CD14-positive monocyte (primary cell): ENCODE measurements around the gene TMEM203. TPM values are rescaled to one million over a fixed set of nuclear protein-coding genes. Genes with fewer than 3 reads are reported as not detected.
A peak's percentile ranks its signal among the peaks of the same experiment; 100 is the strongest.

Experiments used
- DNase-seq, 3 donors: peaks; one replicate each; pipeline ENCODE4 v3.0.0-alpha.2; 2011 to 2022
- H2AFZ ChIP-seq: 2 replicates; pipeline ENCODE4 v1.6.0; 2012; ENCODE audit warnings: mild to moderate bottlenecking, low read depth, low read length, inconsistent platforms; ENCODE audit not compliant: insufficient read depth, poor library complexity, severe bottlenecking
- H3K27ac ChIP-seq, 2 donors: 1 replicate in 1 of 2; 2 replicates in 1 of 2; pipeline ENCODE4 v1.5.1; 2012 to 2013; ENCODE audit warnings: low read length in 2 of 2, control low read depth in 1 of 2, inconsistent platforms in 1 of 2, low read depth in 1 of 2, mild to moderate bottlenecking in 1 of 2
- H3K27me3 ChIP-seq, 2 donors: one replicate each; pipeline versions ENCODE4 v1.6.0 to v1.6.1; 2011 to 2013; ENCODE audit warnings: low read length in 2 of 2; ENCODE audit not compliant: control insufficient read depth in 2 of 2, insufficient read depth in 2 of 2
- H3K36me3 ChIP-seq, 2 donors: replicated peaks in 1 of 2; 1 replicate in 1 of 2; 2 replicates in 1 of 2; pipeline versions ENCODE4 v1.5.1 to v1.6.1; 2012 to 2013; ENCODE audit warnings: low read length in 2 of 2, control low read depth in 1 of 2, inconsistent platforms in 1 of 2, mild to moderate bottlenecking in 1 of 2; ENCODE audit not compliant: insufficient read depth in 2 of 2, control insufficient read depth in 1 of 2
- H3K4me1 ChIP-seq, 2 donors: 1 replicate in 1 of 2; 2 replicates in 1 of 2; pipeline versions ENCODE4 v1.5.1 to v1.6.1; 2012 to 2013; ENCODE audit warnings: low read length in 2 of 2, control low read depth in 1 of 2, inconsistent platforms in 1 of 2, mild to moderate bottlenecking in 1 of 2, moderate library complexity in 1 of 2; ENCODE audit not compliant: insufficient read depth in 2 of 2, control insufficient read depth in 1 of 2
- H3K4me2 ChIP-seq: replicated peaks from 2 replicates; pipeline ENCODE3; 2012; ENCODE audit warnings: low read length, moderate library complexity, mild to moderate bottlenecking; ENCODE audit not compliant: poor library complexity, severe bottlenecking; ENCODE audit errors: extremely low read depth
- H3K4me3 ChIP-seq, 3 experiments: fragments of 200-600 bp in 1 of 3; sonication (generic) in 1 of 3; replicated peaks in 1 of 3; 1 replicate in 2 of 3; 2 replicates in 1 of 3; pipeline ENCODE4 v1.5.1; 2011 to 2013; ENCODE audit warnings: low read length in 3 of 3, mild to moderate bottlenecking in 3 of 3, control low read depth in 2 of 3, low read depth in 2 of 3, inconsistent platforms in 1 of 3, moderate library complexity in 1 of 3
- H3K79me2 ChIP-seq: 2 replicates; pipeline ENCODE4 v1.6.0; 2012; ENCODE audit warnings: mild to moderate bottlenecking, control low read depth, inconsistent platforms, low read length, moderate library complexity; ENCODE audit not compliant: insufficient read depth
- H3K9ac ChIP-seq: 2 replicates; pipeline ENCODE4 v1.6.0; 2017; ENCODE audit warnings: low read length, mild to moderate bottlenecking; ENCODE audit not compliant: insufficient read depth, poor library complexity, severe bottlenecking
- H3K9me3 ChIP-seq, 2 donors: replicated peaks in 1 of 2; 1 replicate in 1 of 2; 2 replicates in 1 of 2; pipeline versions ENCODE4 v1.5.1 to v1.6.1; 2012 to 2013; ENCODE audit warnings: low read length in 2 of 2, control low read depth in 1 of 2; ENCODE audit not compliant: control insufficient read depth in 1 of 2, insufficient read depth in 1 of 2
- H4K20me1 ChIP-seq: 2 replicates; pipeline ENCODE4 v1.6.0; 2012; ENCODE audit warnings: mild to moderate bottlenecking, low read length, control low read depth, moderate library complexity; ENCODE audit not compliant: insufficient read depth
- H3K27ac Mint-ChIP-seq, 7 donors: one replicate each; pipeline ENCODE4 v1.8.0; 2020; ENCODE audit warnings: mild to moderate bottlenecking in 7 of 7, mixed read lengths in 7 of 7, moderate library complexity in 6 of 7, inconsistent platforms in 2 of 7
- H3K27me3 Mint-ChIP-seq, 3 donors: one replicate each; pipeline ENCODE4 v1.8.0; 2021 to 2022; ENCODE audit warnings: low read depth in 3 of 3, mild to moderate bottlenecking in 3 of 3, mixed read lengths in 3 of 3, moderate library complexity in 3 of 3, inconsistent platforms in 1 of 3
- H3K36me3 Mint-ChIP-seq, 2 donors: one replicate each; pipeline ENCODE4 v1.8.0; 2020; ENCODE audit warnings: mixed read lengths in 2 of 2, inconsistent platforms in 1 of 2, mild to moderate bottlenecking in 1 of 2
- H3K4me1 Mint-ChIP-seq: one replicate; pipeline ENCODE4 v1.8.0; 2020; ENCODE audit warnings: mild to moderate bottlenecking, mixed read lengths
- H3K4me3 Mint-ChIP-seq, 2 donors: one replicate each; pipeline ENCODE4 v1.8.0; 2020; ENCODE audit warnings: mild to moderate bottlenecking in 2 of 2, mixed read lengths in 2 of 2, moderate library complexity in 1 of 2
- H3K9me3 Mint-ChIP-seq, 7 donors: one replicate each; pipeline ENCODE4 v1.8.0; 2020 to 2022; ENCODE audit warnings: mixed read lengths in 7 of 7, mild to moderate bottlenecking in 6 of 7, moderate library complexity in 6 of 7, inconsistent platforms in 2 of 7
- WGBS: methylation state at CpG from one replicate; pipeline ENCODE4 v1.1.5; 2013; ENCODE audit warnings: missing lambda C conversion rate; ENCODE audit not compliant: insufficient coverage; 5-methylcytosine and 5-hydroxymethylcytosine counted together
- intact Hi-C, 2 donors: fragments of 100-400 bp; cut with micrococcal nuclease; formaldehyde crosslinking; loops; one replicate each; pipeline versions ENCODE4 v1.15.0 to v1.15.1; 2023
- polyA plus RNA-seq, 3 donors: library from polyadenylated mRNA; depleted of rRNA in 1 of 3; unstranded in 2 of 3; stranded (reverse) in 1 of 3; fragments of 300-500 nt in 2 of 3; fragments of >200 nt in 1 of 3; fragmentation: Illumina TruSeq in 2 of 3; gene quantifications; 1 replicate in 2 of 3; 2 replicates in 1 of 3; pipeline ENCODE4 v1.2.3, GENCODE V29; 2012 to 2021
- TF ChIP-seq, protein P1 (sequence below): fragments of 200-600 bp; IDR thresholded peaks from one replicate; pipeline ENCODE4 v1.8.0; 2022; ENCODE audit warnings: antibody characterized with exemption, mild to moderate bottlenecking

TMEM203 gene
- polyA plus RNA-seq, 3 donors = 13.1 to 88.1 (median 76.1) TPM

DNA sequence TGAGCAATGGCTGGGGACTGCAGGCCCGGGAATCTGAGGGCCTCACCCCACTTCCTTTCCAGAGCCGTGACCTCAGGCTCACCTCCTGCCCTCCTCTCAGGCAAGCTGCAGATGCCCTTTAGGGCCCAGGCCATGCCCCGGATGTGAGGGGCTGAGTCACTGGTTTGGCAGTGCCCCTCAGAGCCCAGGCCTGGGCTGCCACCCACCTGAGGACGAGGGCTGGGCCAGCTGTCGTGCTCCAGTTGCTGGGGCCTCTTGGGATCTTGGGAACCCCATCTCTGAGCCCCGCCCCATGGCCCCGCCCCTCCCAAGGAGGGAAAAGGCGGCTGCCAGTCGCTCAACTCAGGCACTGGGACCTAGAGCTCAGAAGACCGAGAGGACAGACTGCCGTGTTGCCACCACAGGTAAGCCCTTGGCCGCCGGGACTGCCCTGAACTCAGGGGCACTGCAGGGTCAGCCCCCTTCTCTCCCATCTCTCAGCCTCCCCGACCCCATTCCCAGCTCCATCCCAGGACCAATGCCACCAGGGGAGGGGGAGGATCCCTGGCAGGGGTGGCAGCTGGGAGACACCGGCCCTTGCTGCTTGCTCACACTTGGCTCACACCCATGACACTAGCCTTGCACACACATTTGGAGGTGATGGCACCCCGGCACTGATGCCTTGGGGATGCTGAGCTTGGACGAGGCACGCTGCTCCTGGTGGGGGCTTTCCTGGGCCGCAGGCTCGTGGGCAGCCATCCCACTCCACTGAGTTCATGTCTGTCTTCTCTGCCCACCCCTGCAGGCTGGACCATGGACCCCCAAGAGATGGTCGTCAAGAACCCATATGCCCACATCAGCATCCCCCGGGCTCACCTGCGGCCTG lies 19.6 kb upstream of the TMEM203 start, which contains the start of gene CYSRT1:
TSS of gene CYSRT1 (plus strand) at position 345 of the 865 bp plus-strand sequence. CDS start at position 793, 448 bp downstream.
- no peaks in the 10 kb centered on the region for H3K9me3 ChIP-seq
- TF ChIP-seq, protein P1, sequence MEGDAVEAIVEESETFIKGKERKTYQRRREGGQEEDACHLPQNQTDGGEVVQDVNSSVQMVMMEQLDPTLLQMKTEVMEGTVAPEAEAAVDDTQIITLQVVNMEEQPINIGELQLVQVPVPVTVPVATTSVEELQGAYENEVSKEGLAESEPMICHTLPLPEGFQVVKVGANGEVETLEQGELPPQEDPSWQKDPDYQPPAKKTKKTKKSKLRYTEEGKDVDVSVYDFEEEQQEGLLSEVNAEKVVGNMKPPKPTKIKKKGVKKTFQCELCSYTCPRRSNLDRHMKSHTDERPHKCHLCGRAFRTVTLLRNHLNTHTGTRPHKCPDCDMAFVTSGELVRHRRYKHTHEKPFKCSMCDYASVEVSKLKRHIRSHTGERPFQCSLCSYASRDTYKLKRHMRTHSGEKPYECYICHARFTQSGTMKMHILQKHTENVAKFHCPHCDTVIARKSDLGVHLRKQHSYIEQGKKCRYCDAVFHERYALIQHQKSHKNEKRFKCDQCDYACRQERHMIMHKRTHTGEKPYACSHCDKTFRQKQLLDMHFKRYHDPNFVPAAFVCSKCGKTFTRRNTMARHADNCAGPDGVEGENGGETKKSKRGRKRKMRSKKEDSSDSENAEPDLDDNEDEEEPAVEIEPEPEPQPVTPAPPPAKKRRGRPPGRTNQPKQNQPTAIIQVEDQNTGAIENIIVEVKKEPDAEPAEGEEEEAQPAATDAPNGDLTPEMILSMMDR = no peak
- H3K27me3 ChIP-seq = peaks cover 0 to 23% of the 10 kb centered on the region in 2 donors
- Mint-ChIP-seq H3K9me3 (peaks cover 0 to 2% (median 0%) of the 10 kb centered on the region in 7 donors), H3K4me1 (peaks cover 20% of the 10 kb centered on the region), H3K4me3 (peak within 1 kb of the TSS; percentile 79 to 90), H3K27ac (peak within 1 kb of the TSS in 3 of 7 donors; percentile 68 to 77 (median 75)), H3K36me3 (no peaks in the 10 kb centered on the region), H3K27me3 (peaks cover 7 to 46% (median 13%) of the 10 kb centered on the region in 3 donors)
- WGBS = 59% methylated on average over 19 of the region's 23 CpGs
- H3K79me2 ChIP-seq = no peaks in the 10 kb centered on the region
- H3K4me1 ChIP-seq = peaks cover 29 to 35% of the 10 kb centered on the region in 2 donors
- peak within 1 kb of the TSS; percentile 99 for H2AFZ ChIP-seq
- H4K20me1 ChIP-seq = no peaks in the 10 kb centered on the region
- peak in 1 of 3 donors; percentile 62 for DNase-seq
- peak within 1 kb of the TSS; percentile 70 to 92 (median 73) for H3K4me3 ChIP-seq
- peak within 1 kb of the TSS; percentile 91 for H3K9ac ChIP-seq
- H3K27ac ChIP-seq = peak within 1 kb of the TSS; percentile 49 to 90
- H3K4me2 ChIP-seq = peak within 1 kb of the TSS; percentile 100
- intact Hi-C loops = loop anchor here (1.0 to 5.0 kb wide), 3 partner anchors 36 to 108 kb away; no protein-coding TSS in a partner anchor
- no peaks in the 10 kb centered on the region for H3K36me3 ChIP-seq
